Stimulated activated effector memory CD8-positive, alpha-beta T cell treated with anti-CD3 and anti-CD28 coated beads, Interleukin-12 subunit alpha, Interleukin-12 subunit beta, amount 100 ng/mL, for 72 hours (primary cell): ENCODE data around the gene DCST2.

Experiments used
- ATAC-seq: fragments of 150-1000 bp; cut with Tn5 transposase; 2 replicates; pipeline ENCODE4 v1.10.0; 2021
- DNase-seq, 2 donors: peaks; one replicate each; pipeline ENCODE4 v3.0.0; 2021 to 2022; ENCODE audit warnings: low spot score in 2 of 2
- H3K27ac Mint-ChIP-seq: one replicate; pipeline ENCODE4 v1.8.0; 2022; ENCODE audit warnings: mild to moderate bottlenecking, mixed read lengths
- H3K36me3 Mint-ChIP-seq: one replicate; pipeline ENCODE4 v1.8.0; 2022; ENCODE audit warnings: mild to moderate bottlenecking, mixed read lengths
- H3K4me1 Mint-ChIP-seq: one replicate; pipeline ENCODE4 v1.8.0; 2022; ENCODE audit warnings: mixed read lengths
- H3K4me3 Mint-ChIP-seq: one replicate; pipeline ENCODE4 v1.8.0; 2022; ENCODE audit warnings: mild to moderate bottlenecking, mixed read lengths
- H3K9me3 Mint-ChIP-seq: one replicate; pipeline ENCODE4 v1.8.0; 2022; ENCODE audit warnings: mixed read lengths

Gene DCST2

DNA sequence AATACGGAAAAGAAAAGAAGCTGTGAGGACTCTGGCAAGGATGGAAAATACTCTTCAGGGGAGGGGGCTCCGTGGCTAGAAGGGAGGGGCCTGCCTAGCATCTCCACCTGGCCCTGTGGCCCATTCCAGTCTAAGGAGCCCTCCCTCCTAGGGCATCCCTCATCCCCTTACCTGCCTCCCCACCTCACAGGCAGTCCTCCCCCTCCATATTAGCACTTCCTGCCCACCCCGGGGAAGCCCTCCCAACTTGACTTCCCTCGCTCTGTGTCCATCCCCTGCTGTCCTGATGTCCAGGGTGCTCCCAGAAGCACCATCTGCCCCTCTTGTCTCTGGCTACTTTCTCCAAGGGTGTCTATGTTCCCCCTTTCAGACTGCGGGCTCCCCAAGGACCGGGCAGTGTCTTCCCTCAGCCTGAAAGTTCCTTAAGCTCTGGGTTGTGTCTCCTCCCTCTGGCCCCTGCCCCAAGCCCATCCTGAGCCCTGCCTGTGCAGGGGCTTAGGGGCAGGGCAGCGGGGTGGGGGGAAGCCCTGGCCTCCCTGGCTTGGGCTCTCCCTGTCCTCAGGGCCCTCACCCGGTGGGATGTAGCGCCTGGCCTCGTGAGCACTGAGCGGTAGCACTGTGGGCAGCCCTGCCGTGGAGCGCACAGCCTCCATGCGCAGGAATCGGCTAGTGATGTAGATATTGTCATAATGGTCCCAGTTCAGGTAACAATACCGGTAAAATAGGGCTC is 3.9 kb downstream of the DCST2 start:
- DNase-seq: no peak
- no peaks in the 10 kb centered on the region for H3K36me3 Mint-ChIP-seq
- no peaks in the 10 kb centered on the region for H3K9me3 Mint-ChIP-seq
- H3K4me3 Mint-ChIP-seq: no peak overlapping the region
- H3K4me1 Mint-ChIP-seq: no peaks in the 10 kb centered on the region
- ATAC-seq: no peak
- peak overlapping the region; percentile 29 for H3K27ac Mint-ChIP-seq

DNA sequence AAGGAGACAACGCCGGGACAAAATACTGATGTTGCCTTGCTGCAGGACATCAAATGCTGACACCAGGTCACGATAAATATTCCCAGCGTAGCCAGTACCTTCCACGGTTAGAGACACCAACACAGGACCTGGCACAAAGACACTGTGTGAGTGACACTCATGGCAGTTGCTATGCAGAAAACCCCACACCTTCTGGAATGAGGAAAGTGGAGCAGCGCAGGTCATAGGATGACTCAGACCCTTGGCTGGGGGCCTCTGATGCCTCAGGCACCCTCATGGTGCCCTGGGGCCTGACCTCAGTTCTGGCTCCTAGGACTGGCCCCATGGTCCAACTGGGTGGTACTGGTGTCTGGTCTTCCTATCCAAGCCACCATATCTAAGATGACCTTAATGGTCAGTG is 7.0 kb downstream of the DCST2 start:
- no peaks in the 10 kb centered on the region for H3K9me3 Mint-ChIP-seq
- DNase-seq (no peak), ATAC-seq (peak; percentile 62)
- H3K4me1 Mint-ChIP-seq: no peaks in the 10 kb centered on the region
- H3K4me3 Mint-ChIP-seq: no peak overlapping the region
- H3K36me3 Mint-ChIP-seq: peaks cover 5% of the 10 kb centered on the region
- H3K27ac Mint-ChIP-seq: no peak overlapping the region

DNA sequence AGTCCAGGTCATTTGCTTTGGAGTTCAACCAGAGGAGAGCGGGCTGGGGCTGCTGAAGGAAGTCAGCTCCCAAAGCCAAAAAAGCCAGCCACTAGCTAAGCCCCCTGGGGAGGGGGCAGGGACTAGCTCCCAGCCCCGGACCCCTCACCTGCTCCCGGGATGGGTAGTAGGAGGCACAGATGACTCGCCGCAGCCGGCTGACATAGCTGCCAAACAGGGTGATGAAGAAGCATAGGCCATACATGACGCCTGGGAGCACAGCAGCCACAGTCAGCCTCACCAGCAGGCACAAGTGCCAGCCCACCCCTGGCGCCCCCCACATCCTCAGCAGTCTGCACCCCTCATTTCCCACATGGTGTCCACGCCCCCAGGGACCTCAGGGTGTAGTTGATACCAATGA is 7.4 kb downstream of the DCST2 start:
- DNase-seq (no peak), ATAC-seq (no peak)
- Mint-ChIP-seq H3K9me3 (no peaks in the 10 kb centered on the region), H3K36me3 (peaks cover 5% of the 10 kb centered on the region), H3K27ac (no peak overlapping the region), H3K4me3 (no peak overlapping the region), H3K4me1 (no peaks in the 10 kb centered on the region)

DNA sequence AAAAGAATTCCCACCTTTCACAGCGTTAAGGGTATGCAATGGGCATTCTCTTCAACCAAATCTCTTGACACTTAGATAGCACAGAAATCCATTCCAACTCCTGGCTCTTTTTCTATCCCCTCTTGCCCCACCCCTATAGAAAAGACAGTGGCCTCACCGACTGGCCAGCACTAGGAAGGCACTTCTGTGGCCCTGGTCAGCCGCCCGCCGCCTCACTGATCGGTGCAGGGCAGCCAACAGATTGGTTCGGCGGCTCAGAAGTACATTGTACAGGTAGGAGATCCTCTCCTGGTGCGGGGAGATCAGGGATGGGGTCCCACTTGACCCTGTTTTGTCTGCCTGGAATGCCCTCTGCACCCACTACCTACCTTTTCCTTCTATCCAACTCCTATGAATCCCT is 9.3 kb downstream of the DCST2 start:
- ATAC-seq (no peak), DNase-seq (no peak)
- H3K27ac Mint-ChIP-seq: no peak overlapping the region
- H3K4me1 Mint-ChIP-seq: peaks cover 8% of the 10 kb centered on the region
- H3K36me3 Mint-ChIP-seq: peaks cover 22% of the 10 kb centered on the region
- H3K9me3 Mint-ChIP-seq: no peaks in the 10 kb centered on the region
- no peak overlapping the region for H3K4me3 Mint-ChIP-seq

DNA sequence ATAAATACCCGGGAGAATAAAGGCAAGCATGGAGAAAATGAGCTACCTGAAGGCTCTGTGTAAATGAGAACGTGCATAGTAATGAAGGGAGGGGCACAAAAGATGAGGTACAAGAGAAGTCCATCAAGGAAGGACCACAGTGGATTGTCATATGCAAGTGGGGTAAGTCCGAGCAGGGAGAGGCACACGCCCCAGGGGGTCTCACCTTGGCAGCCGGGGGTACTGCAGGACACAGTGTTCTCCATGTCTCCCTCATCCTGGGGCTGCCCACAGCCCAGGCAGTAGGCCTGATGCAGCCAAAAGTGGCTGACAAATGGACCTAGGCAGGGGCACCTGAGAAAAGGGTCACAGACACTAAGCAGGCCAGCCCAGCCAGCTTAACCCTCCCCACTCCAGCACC is 10.0 kb downstream of the DCST2 start:
- Mint-ChIP-seq H3K4me3 (no peak overlapping the region), H3K27ac (no peak overlapping the region), H3K9me3 (no peaks in the 10 kb centered on the region), H3K36me3 (peaks cover 29% of the 10 kb centered on the region), H3K4me1 (peaks cover 15% of the 10 kb centered on the region)
- ATAC-seq (no peak), DNase-seq (no peak)

DNA sequence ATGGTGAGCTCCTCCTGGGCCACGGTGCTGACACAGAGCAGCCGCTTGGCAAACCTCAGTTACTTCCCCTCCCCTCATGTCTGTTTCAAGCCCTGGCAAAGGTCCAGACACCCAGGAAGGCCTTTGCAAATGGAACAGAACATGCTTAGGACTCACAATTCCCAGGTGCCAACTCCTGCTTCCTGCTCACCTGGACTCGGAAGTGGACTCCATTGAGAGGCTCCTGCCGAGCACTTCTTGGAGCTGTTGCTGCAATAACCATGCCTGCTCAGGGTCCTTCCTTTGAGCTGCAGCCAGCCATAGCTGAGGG is 10.7 kb downstream of the DCST2 start:
- no peak overlapping the region for H3K27ac Mint-ChIP-seq
- no peak for DNase-seq
- H3K4me3 Mint-ChIP-seq: no peak overlapping the region
- peaks cover 20% of the 10 kb centered on the region for H3K4me1 Mint-ChIP-seq
- H3K36me3 Mint-ChIP-seq: peaks cover 31% of the 10 kb centered on the region
- no peaks in the 10 kb centered on the region for H3K9me3 Mint-ChIP-seq
- no peak for ATAC-seq

DNA sequence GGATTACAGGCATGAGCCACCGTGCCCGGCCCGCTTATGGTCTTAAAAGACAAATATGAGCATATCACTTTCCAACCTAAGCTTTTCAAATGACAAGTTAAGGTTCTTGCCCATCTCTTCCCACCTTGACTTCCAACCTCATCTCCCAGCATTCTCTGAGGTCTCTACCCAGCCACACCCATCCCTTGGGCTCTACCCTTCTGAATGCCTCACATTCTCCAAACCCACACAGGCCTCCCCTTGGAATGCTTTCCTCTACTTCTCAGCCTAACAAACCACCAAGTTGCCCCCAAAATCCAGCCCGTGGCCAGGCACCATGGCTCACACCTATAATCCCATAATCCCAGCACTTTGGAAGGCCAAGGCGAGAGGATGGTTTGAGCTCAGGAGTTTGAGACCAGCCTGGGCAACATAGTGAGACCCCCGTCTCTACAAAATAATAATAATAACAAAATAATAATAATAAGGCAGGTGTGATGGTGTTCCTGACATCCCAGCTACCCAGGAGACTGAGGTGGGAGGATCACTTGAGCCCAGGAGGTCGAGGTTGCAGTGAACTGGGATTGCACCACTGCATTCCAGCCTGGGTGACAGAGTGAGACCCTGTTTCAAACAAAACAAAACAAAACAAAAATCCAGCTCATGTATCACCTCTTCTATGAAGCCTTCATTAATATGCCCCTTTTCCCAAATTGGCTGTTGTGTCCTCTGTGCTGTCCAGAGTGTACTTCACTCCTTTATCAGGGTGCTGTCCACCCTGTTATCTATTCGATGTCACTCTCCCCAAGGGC is 11.2 kb downstream of the DCST2 start:
- peaks cover 31% of the 10 kb centered on the region for H3K36me3 Mint-ChIP-seq
- H3K4me1 Mint-ChIP-seq: peaks cover 24% of the 10 kb centered on the region
- H3K4me3 Mint-ChIP-seq: no peak overlapping the region
- H3K9me3 Mint-ChIP-seq: no peaks in the 10 kb centered on the region
- ATAC-seq (no peak), DNase-seq (no peak)
- peak overlapping the region; percentile 15 for H3K27ac Mint-ChIP-seq

DNA sequence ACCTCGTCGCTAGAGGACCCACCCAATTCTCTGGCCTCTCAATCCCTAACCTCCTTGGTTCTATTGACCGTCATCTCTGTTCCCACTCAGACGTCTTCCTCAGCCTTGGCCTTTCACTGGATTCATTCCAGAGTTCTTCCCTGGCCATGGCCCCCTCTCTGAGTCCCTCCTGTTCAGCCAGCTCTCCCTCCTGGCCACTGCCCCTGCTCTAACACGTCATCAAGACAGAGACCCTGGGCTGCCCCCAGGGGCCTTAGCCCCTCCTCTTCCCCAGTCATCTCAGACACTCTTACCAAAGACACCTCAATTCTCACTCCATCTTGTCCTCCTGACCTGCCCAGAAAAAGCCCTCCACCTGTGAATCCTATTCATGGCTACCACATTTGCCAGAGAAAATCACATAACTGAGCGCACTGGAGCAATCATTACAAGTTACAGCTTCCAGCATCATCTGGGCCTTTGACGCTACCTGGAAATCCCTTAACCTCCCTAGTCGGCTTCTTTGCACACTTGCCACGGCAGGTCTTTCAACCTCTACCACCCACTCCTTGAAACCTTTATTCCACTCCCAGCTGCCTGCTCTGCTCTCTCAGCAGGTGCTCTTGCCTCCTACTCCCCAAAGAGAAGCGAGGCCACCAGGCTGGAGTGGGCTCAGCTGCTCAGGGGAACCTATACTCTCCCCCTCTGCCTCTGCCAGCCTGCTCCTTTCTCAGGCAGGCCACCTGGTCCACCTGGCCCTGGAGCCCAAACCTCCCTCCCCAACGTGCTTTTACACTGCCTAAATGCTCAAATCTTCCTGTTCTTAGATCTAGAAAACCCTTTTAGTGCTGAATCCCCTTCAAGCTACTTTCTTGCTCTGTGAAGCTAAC is 14.0 kb downstream of the DCST2 start:
- no peak for ATAC-seq
- Mint-ChIP-seq H3K4me1 (peaks cover 40% of the 10 kb centered on the region), H3K27ac (peak overlapping the region; percentile 65), H3K36me3 (peaks cover 57% of the 10 kb centered on the region), H3K4me3 (no peak overlapping the region), H3K9me3 (no peaks in the 10 kb centered on the region)
- no peak for DNase-seq

DNA sequence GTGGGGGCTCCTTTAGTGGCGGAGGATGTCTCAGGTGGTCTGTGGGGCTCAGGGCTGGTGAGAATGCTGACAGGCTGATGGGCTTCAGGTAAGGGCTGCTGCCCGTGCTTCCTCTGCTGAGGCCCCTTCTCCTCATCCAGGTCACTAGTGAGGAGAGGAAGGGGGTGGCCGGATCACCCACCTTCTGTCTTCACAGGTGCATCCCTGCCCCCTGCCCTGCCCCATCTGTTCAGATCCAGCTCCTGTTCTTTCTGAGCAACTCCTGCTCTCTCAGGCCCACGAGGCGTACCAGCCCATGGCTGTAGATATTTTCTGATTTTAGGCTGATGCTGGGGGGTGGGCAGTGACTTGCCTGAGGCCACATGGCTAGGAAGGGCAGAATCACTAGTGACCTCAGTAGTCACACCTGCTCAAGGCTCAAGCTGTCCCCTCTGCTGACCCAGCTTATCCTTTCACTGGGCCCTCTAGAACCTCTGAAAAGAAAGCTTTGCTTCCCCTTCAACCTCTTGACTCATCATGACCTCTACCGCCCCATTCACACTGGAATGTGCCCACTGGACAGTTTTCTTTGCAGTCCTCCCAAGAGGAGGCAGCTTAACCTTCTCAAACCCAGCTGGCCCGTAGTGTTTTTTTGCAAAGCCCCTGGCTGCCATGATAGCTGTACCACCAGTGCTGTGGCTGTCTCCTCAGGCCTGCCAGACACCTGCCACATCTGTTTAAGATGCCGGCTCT is 14.8 kb downstream of the DCST2 start:
- peaks cover 63% of the 10 kb centered on the region for H3K36me3 Mint-ChIP-seq
- peaks cover 43% of the 10 kb centered on the region for H3K4me1 Mint-ChIP-seq
- peak overlapping the region; percentile 65 for H3K27ac Mint-ChIP-seq
- no peak overlapping the region for H3K4me3 Mint-ChIP-seq
- no peaks in the 10 kb centered on the region for H3K9me3 Mint-ChIP-seq
- DNase-seq (no peak), ATAC-seq (no peak)

DNA sequence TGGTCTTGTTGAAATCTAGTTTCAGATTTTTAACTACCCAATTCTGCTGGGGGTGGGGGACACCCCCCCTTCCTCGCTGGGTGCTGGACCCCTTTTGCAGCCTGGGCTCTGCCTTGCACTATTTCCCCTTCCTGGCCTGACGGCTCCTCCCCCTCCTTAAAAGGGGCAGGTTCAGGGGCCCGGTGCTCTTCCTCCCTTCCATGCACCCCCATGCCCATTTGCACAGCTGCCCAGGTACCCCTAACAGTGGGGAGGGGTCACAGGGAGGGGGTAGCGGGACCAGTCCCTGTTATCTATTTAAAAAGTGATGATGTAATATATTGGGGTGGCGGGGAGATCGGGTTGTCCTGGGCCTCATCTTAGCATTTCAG is 15.7 kb downstream of the DCST2 start:
- Mint-ChIP-seq H3K4me1 (peaks cover 51% of the 10 kb centered on the region), H3K9me3 (no peaks in the 10 kb centered on the region), H3K27ac (peak overlapping the region; percentile 78), H3K4me3 (peak overlapping the region; percentile 52), H3K36me3 (peaks cover 67% of the 10 kb centered on the region)
- DNase-seq (no peak), ATAC-seq (peak; percentile 1)

DNA sequence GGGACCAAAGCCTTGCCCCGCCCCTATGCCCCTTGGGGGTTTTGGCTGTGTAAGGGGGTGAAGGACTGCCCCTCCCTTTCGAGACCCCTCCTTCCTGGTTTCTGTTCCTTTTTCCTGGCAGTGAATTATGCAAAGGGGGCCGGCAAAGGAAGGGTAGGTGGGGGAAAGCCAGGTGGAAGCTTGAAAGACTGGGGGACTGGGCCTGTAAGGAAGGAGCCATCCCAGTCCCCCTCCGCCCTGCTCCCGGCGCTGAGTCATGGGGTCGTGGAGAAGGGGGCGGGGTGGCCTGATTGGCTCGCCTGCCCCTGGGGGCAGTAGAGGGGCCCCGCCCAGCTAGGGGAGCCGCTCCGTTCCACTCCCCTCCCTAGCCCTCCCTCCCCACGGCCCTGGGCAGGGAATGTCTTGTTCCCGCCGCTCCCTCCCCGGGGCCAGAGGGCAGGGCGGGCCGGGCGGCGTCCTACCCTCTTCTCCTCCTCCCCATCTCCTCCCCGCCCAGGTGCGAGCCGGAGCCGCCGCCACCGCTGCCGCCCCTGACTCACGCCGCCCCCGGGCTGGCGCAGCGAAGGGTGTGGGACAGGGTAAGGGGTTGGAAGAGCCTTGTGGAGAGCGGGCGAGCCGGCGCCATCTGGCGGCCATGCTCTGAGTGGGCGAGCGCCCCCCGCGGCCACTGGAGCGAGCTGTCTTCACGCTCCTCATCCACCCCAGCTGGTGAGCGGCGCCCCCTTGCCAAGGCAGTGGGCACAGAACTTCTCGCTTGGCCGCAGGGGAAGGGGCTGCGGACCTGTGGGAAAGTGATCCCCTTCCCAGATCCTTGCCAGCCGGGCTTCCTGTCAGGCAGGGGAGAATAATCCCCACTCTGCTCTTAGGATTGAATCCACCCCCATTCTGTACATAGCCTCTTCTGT is 16.3 kb downstream of the DCST2 start:
- Mint-ChIP-seq H3K4me1 (peaks cover 54% of the 10 kb centered on the region), H3K36me3 (peaks cover 64% of the 10 kb centered on the region)

DNA sequence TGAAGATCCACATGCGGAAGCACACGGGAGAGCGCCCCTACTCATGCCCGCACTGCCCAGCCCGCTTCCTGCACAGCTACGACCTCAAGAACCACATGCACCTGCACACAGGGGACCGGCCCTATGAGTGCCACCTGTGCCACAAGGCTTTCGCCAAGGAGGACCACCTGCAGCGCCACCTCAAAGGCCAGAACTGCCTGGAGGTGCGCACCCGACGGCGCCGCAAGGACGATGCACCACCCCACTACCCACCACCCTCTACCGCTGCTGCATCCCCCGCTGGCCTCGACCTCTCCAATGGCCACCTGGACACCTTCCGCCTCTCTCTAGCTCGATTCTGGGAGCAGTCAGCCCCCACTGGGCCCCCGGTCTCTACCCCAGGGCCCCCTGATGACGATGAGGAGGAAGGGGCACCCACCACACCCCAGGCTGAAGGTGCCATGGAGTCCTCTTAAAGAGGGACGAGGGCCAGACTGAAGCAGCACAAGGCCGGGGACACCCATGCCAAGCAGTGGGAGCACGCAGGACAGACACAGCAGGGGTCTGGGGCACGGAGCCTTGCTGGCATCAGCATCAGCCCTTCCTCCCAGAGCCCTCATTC is 17.2 kb downstream of the DCST2 start:
- Mint-ChIP-seq H3K4me3 (peak overlapping the region; percentile 52), H3K27ac (peak overlapping the region; percentile 78), H3K9me3 (no peaks in the 10 kb centered on the region), H3K36me3 (peaks cover 64% of the 10 kb centered on the region), H3K4me1 (peaks cover 54% of the 10 kb centered on the region)
- DNase-seq: no peak
- ATAC-seq: no peak

More for the DNA sequence above, 16.3 kb downstream of the DCST2 start:
- H3K4me3 Mint-ChIP-seq: peak overlapping the region; percentile 52
- peak; percentile 95 for ATAC-seq
- peak; percentile 81 to 93 for DNase-seq
- H3K27ac Mint-ChIP-seq: peak overlapping the region; percentile 78
- no peaks in the 10 kb centered on the region for H3K9me3 Mint-ChIP-seq

DNA sequence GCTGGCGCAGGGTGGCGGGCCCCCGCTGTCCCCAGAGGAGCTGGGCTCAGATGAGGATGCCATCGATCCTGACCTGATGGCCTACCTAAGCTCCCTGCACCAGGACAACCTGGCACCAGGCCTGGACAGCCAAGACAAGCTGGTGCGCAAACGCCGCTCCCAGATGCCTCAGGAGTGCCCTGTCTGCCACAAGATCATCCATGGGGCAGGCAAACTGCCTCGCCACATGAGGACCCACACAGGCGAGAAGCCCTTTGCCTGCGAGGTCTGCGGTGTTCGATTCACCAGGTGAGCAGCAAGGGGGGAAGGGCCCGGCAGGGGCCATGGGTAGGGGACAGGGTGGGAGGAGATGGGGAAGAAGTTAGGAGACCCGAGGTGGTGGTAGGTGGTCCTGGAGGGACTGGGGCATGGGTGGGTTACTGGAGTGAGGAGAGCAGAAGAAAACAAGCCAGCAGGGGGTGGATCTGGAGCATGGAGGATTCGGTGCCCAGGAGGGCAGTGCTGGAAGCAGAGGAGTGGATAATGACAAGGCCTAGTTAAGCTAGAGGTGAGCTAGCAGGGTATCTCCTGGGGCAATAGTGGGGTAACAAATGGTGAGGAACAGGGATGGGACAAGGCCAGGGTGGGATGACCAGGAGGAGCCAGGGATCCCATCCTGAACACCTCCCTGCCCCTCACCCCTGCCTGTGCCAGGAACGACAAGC is 17.9 kb downstream of the DCST2 start:
- ATAC-seq (no peak), DNase-seq (no peak)
- Mint-ChIP-seq H3K27ac (peak overlapping the region; percentile 78), H3K9me3 (no peaks in the 10 kb centered on the region), H3K36me3 (peaks cover 61% of the 10 kb centered on the region), H3K4me3 (no peak overlapping the region), H3K4me1 (peaks cover 60% of the 10 kb centered on the region)
